ENCODE data around the gene TMEM272.
A peak's percentile ranks its signal among the peaks of the same experiment; 100 is the strongest.

The TMEM272 gene

DNA sequence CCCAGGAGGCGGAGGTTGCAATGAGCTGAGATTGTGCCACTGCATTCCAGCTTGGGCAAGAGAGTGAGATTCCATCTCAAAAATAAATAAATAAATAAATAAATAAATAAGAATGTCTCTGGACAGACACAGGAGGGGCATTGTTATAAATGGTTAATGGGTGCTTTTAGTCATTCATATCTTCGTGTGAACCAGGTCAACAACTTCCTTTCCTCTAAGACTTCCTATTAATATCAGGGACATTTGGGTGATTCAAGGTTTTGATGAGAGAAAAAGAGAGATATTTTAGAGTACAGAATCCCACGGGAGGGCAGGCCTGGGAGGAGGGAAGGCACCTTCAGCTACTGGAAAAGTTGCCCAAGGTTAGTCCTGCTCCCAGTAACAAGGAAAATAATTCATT is 64.9 kb downstream of the TMEM272 start:
- no peak for DNase-seq

DNA sequence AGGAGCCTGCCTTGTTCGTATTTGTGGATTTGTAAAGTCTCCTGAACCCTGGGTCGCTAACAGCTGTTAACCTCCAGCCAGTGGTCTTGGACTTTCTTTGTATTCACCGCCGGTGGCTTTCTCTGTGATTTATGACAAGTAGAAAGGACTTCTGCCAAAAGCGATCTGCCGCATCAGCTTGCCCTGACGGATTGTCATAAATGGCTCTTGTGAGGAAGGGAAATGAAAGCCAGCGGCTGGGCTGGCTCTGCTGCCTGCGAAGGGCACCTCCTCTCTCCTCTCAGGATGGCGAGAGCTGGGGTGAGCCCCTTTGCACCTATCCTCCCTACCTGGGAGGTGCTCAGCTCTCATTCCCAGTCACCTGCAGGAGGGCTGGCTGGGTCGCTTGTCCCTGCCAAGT is 66.6 kb downstream of the TMEM272 start:
- DNase-seq: no peak

DNA sequence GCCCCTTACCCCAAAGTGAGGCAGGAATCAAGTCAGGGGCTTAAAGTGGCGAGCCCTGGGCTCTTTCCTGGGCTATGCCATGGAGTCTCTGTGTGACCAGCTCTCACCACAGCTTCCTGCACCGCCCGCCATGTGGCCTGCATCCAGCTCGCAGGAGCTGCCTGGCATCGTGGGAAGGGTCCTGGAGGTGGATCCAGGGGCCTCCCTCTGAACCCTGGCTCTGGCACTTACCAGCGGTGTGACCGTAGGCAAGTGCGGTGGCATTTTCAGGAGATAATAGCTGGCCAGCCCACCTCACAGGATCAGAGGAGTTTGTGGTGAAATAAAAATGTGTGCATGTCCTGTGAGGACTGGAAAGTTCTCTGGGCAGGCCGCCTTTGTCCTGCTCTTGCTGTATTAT is 67.1 kb downstream of the TMEM272 start:
- DNase-seq: no peak

DNA sequence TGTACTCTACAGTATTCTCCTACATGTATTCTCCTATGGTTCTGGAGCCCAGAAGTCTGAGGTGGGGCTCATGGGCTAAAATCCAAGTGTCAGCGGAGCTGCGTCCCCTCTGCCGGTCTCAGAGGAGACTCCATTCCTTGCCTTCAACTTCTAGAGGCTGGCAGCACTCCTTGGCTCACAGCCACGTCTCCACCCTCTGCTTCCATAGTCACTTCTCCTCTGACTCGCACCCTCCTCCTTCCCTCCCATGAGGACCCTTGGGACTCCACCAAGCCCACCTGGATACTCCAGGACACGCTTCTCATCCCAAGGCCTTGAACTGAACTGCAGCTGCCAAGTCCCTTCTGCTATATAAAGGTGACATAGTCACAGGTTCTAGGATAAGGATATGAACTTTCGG is 68.8 kb downstream of the TMEM272 start:
- DNase-seq: no peak

DNA sequence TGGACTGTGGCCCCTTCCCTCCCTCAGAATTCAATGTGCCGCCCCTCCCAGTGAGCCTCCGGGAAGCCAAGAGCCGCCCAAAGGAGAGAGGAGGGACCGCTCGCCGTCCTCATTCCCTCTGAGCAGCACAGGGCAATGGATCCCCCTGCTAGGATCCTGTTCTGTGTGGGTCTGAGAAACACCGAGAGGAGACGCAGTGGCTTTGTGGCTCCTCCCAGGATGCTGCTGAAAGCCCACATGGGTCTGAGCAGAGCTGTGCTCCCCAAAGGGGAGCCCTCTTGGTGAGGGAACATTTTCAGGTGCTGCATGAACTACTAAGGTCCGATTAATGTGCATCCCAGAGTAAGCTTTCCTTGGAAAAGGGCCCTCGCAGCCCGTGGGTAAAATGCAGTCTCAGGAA is 71.5 kb downstream of the TMEM272 start:
- no peak for DNase-seq

DNA sequence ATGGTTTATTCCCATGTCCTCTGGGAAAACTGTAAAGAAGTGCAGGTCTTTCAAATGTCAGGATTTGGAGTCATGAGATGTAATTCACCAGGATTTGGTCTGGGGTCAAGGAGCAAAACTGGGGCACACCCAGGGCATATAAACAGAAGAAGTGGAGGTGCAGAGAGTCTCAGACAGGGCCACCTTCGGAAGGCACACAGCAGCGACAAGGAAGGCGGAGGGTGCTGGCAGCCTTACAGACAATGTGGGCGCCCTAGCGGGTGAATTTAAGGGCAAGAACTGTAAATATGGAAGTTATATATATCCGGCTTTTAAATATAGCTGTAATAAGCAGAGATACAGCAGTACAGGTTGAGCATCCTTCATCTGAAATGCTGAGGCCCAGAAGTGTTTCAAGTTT is 72.2 kb downstream of the TMEM272 start:
- DNase-seq: no peak

DNA sequence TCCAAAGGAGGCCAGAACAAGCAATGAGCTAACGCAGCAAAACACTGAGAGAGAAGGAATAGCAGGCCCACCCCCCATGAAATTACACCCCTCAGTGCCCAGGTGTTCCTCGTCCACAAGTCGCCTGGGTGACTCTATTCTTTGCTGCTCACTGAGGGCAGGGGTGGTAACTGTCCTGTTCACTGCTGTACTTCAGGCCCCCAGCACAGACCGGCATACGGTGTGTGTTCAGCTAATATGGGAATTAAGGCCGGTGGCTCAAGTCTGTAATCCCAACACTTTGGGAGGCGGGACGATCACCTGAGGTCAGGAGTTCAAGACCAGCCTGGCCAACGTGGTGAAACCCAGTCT is 72.9 kb downstream of the TMEM272 start:
- no peak for DNase-seq

DNA sequence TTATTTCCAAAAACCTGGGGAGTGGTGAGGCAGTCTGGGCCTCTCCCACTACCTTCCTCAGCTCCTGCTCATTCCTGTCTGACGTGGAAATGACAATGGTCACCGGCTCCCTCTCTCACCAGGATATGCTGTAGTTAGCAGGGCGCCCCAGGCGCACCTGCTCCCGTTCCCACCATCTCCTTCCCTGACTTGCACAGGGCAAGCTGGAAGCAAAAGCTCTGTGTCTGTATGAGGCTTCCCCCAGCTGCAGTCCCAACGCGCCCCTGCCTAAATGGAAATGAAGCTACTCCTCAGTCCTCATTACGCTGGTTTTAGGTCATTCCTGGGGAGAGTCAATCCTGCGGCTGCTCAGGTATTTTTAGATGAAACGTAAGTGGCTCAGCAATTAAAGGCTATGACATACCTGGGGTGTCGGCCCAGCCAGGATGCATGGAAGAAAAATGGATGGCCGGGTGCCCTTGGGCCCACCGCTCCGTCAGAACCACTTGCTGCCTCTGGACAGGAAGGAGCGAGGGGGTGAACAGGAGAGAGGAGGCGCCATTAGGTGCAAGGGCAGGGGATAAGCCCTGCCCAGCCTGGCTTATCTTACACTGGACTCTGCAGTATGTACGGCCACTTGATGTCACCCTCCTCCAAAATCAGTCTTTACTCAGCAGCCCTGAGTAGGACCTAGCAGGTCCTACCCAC is 73.4 kb downstream of the TMEM272 start:
- no peak for DNase-seq

DNA sequence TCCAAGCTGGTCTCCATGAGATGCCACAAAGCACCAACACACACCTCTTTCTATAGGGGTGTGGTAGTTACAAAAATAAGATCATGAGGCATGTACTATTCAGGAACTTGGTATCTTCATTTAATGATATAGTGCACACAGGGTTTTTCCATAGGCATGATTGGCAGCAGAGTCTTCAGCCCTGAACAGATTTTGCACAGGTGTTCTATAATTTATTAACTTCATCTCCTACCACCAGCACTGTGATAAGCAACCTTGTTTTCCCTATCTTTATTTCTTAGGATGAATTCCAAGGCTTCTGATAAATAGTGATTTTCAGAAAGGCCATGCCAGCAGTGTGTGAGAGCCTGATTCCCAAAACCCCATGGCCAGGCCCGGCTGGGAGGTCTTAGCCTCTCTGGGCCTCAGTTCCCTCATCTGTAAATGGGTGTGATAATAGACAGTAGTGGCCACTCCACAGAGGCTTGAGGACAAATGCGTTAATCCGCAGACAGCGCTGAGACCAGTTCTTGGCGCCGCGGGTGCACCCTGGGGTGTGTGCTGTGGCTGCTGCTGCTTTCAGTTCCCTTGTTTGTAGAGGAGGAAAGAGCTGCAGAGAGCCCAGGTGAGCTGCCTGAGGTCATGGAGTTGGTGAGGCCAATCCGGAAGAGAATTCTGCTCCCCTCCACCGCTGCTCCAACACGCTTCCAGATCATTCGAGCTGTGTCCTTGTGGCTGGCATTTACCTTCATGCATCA is 74.1 kb downstream of the TMEM272 start:
- DNase-seq: no peak

DNA sequence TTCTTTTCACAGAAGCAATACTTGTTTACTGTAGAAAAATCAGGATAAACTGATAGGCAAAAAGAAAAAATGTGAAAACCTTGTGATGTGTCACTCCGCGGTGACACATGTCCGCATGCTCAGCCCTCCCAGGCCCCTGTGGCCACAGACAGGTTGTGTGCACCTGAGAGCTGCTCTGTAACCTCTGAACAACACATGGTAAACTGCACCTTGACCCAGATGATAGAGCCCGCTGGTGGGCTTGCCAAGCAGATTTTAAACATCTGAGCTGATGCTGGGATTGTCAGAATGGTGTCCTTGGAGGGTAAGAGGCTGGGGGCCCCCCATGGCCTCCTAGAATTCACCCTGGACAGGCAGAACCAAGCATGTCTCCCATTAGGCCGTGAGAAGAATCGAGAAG is 74.8 kb downstream of the TMEM272 start:
- no peak for DNase-seq

DNA sequence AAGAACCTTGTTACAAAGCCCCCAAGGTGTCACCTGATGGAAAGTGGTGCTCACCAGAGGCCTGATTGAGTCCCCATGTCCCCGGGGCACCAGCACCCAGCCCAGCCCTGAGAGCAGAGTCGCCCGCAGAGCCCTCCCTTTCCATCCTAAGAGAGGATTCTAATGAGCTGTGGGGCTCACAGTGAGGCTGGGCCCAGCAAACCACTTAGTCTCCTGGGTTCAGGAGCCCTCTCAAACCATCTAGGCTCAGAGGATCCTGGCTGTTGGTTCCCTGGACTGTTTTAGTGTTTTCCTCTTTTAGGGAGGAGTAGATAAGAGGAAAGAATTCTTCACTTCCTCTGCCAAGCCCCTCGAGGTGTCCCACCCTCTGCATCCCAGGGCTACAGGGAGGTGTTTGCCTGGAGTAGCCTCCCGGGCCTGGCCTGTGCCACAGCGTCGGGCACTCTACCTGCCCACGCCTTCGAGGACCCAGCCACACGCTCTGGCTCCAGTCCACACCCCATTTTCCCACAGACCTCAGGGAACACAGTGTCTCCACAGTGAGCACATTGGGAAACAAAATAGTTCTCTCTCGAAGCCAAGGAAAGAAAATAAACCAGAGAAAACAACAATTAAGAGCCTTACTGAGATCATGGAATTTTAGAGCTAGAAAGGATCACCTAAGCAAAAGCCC is 75.4 kb downstream of the TMEM272 start:
- DNase-seq: no peak

DNA sequence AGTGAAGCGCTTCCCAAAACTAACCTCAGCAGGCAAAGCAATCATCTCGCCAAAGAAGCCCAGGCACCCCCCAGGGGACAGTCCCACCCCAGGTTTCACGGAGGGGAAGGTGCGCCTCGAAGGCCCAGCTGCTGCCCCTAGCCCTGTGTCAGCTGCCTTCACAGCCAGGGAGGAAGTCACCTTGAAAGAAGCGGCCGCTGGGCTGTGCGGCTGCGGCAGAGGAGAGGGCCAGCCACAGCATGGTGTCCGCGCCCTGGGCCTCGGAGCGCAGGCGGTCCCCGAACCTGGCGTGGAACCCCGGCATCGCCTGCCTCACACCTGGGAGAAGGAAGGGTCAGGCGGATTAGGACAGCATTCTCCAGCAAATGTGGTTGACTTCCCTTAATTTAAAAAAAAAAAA is 76.0 kb downstream of the TMEM272 start:
- no peak for DNase-seq

DNA sequence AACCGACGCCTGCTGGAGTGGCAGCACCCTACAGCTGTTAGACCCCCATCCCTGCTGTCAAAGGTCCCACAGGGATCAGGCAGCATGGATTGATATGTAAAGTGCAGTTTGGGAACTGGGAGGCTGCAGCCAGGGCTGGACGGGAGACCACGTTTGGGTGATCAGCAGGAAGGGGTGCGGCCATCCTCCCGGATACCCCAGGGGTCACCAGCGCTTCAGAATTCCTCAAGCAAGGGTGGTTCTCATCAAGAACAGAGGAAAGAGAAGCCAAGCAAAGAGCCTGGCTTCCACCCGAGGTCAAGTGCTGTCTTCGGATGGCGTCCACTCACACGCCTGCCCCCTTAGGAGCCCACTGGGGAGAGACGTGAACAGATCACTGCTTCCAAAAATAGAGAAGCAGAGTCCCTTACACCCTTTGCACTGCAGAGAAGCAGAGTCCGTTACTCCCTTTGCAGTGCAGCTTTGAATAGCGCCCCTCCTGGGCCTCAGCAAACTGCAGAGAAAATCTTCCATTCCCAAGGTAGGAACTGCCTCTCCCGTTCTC is 76.5 kb downstream of the TMEM272 start:
- no peak for DNase-seq

DNA sequence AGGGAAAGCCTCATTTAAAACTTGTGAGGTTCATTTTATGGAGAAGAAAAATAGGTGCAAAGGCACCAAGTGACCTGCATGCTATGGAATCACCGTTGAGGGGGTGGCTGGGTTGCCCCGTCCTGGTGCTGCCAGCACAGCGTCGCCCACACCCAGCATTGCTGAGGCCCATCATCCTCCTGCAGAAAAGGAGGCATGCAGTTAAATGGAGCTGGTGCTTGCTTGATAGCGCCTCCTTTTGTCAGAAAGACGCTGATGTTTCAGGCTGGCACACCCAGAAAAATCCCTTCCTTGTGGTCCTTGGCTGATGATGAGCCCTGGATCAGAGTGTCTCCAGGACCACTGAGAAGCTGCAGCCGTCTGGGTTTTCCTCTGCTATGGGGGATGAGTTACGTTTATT is 77.9 kb downstream of the TMEM272 start:
- DNase-seq: peak; percentile 14

DNA sequence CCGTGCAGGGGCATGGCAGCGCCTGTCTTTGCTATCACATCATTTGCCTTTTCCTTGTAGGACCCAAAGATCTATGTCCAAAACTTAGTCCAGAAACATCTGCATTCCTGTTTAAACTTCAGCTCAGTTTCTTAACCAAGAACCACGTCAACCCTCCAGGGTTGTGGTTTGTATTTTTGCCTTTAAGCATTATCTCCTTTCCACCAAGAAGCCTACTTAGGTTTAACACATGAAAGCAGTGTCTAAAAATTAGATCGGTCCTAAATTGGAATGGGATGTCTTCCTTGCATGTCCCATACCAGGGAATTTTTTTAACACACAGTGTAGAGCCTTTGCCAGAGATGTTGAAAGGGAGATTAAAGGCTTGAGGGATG is 79.8 kb downstream of the TMEM272 start:
- DNase-seq: no peak

DNA sequence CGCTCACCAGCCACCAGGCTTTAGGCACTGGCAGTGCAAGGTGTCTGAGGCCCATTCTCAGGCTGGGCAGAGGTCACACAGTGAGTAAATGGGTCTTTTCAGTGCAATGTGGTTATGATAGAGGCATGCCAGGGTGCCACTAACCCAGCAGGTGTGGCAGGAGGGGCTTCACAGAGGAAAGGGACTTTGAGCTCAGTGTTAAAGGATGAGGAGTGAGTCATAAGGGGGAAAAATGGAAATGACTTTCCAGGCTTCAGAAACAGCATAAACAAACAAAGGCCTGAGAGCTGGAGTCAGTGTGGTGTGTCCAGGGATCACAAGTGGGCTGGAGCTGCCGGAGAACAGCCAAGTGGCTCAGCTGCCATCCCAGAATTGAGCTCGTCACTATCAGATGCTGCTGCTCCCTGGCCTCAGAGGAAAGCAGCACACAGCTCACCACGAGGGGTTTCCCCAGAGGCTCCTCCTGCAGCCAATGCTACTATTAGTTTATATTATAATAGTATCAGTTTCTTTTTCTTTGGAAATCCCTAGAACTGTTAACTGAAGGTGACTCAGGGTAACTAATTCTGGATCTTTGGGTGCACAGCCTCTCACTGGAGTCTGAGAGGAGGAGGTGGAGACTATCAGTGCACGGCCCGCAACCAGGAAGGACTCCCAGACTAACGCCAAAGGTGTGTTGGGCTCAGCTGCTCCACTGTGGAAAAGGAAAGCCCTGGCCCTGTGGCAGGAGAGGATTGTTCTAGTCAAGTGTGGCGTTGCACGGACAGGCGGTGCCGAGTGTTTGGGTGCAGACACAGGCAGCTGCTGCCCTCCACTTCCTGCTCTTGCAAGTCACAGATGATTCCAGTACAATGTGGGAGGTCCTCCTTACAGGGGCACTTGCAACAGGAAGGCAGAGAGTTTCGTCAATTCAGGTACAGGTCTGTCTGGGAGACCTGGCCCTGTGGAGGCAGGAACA is 80.5 kb downstream of the TMEM272 start:
- DNase-seq: no peak

DNA sequence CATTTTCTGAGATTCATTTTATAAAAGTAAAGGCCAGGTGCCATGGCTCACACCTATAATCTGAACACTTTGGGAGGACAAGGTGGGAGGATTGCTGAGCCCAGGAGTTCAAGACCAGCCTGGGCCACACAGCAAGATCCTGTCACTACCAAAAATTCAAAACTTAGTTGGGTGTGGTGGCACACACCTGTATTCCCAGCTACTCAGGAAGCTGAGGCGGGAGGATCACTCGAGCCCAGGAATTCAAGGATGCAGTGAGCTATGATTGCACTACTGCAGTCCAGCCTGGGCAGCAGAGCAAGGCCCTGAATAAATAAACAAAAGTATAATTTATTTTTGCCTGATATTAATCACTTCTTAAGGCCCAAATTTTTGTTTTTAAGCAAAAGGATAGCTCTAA is 81.5 kb downstream of the TMEM272 start:
- DNase-seq: no peak

All from hematopoietic multipotent progenitor cell treated with erythropoietin and hydrocortisone succinate and interleukin-3 and kit ligand, for 8 days (in vitro differentiated cells).